Activated T-helper 1 cell treated with Interleukin-2 at 50 U/mL for 16 hours (primary cell): ENCODE measurements around the gene APOBEC2.

Experiments
- DNase-seq: peaks from one replicate; pipeline ENCODE4 v3.0.0-alpha.2; 2020; ENCODE audit warnings: low read depth

Gene APOBEC2

GRCh38 chr6:41061196-41061726, 8.3 kb downstream of the APOBEC2 start:
- DNase-seq: no peak

GRCh38 chr6:41062056-41062455, 9.1 kb downstream of the APOBEC2 start:
- DNase-seq: no peak

- no peak for DNase-seq
Observed at GRCh38 chr6:41063884-41064285, 10.9 kb downstream of the APOBEC2 start.

- no peak for DNase-seq
Observed at GRCh38 chr6:41064841-41065240, 11.8 kb downstream of the APOBEC2 start.

- no peak for DNase-seq
Observed at GRCh38 chr6:41065550-41066026, 12.6 kb downstream of the APOBEC2 start.

GRCh38 chr6:41066867-41067304, 13.9 kb downstream of the APOBEC2 start:
- peak; percentile 37 for DNase-seq

- DNase-seq: no peak
Observed at GRCh38 chr6:41071501-41071922, 18.5 kb downstream of the APOBEC2 start.

- DNase-seq: peak; percentile 99
Observed at GRCh38 chr6:41071923-41072835, 19.2 kb downstream of the APOBEC2 start, which contains the start of gene OARD1. Gene OARD1, minus strand, starts transcription at chr6:41072356. Its CDS starts 722 bp downstream, at chr6:41071634.

- peak; percentile 100 for DNase-seq
Observed at GRCh38 chr6:41072836-41073202, 19.8 kb downstream of the APOBEC2 start, which contains the start of gene NFYA. Gene NFYA, plus strand, starts transcription at chr6:41072974. Its CDS starts 6,116 bp downstream, at chr6:41079090.

GRCh38 chr6:41073203-41073967, 20.4 kb downstream of the APOBEC2 start:
- DNase-seq: peak; percentile 70

- DNase-seq: no peak
Observed at GRCh38 chr6:41073968-41074691, 21.1 kb downstream of the APOBEC2 start.

- no peak for DNase-seq
Observed at GRCh38 chr6:41074692-41075436, 21.9 kb downstream of the APOBEC2 start.

- DNase-seq: no peak
Observed at GRCh38 chr6:41075651-41076626, 22.9 kb downstream of the APOBEC2 start.

GRCh38 chr6:41077536-41077935, 24.5 kb downstream of the APOBEC2 start:
- DNase-seq: no peak

- DNase-seq: no peak
Observed at GRCh38 chr6:41078101-41078500, 25.1 kb downstream of the APOBEC2 start.

GRCh38 chr6:41079080-41079479, 26.1 kb downstream of the APOBEC2 start:
- no peak for DNase-seq

- DNase-seq: no peak
Observed at GRCh38 chr6:41080621-41081020, 27.6 kb downstream of the APOBEC2 start.

- no peak for DNase-seq
Observed at GRCh38 chr6:41083072-41083471, 30.1 kb downstream of the APOBEC2 start.

GRCh38 chr6:41085182-41085581, 32.2 kb downstream of the APOBEC2 start:
- DNase-seq: no peak

- no peak for DNase-seq
Observed at GRCh38 chr6:41088451-41088850, 35.4 kb downstream of the APOBEC2 start.
